Hepatocyte (in vitro differentiated cells): Measurements from ENCODE around the gene NAMPT. TPM values are rescaled to one million over a fixed set of nuclear protein-coding genes. Genes with fewer than 3 reads are reported as not detected.

ENCODE experiments used
- DNase-seq: peaks from one replicate; pipeline ENCODE4 v3.0.0-alpha.2; 2016; ENCODE audit warnings: low spot score
- H2AFZ ChIP-seq: fragments of 200-600 bp; sonication (generic); 2 replicates; pipeline ENCODE4 v1.6.0; 2016; ENCODE audit warnings: antibody characterized with exemption, mild to moderate bottlenecking
- H3K27ac ChIP-seq: fragments of 200-600 bp; sonication (generic); 2 replicates; pipeline ENCODE4 v1.5.1; 2016; ENCODE audit warnings: mild to moderate bottlenecking
- H3K27me3 ChIP-seq: fragments of 200-600 bp; sonication (generic); 2 replicates; pipeline ENCODE4 v1.6.1; 2016
- H3K36me3 ChIP-seq: fragments of 200-600 bp; sonication (generic); replicated peaks from 2 replicates; pipeline ENCODE4 v1.5.1; 2016; ENCODE audit warnings: low read depth; ENCODE audit not compliant: insufficient read depth
- H3K4me1 ChIP-seq: fragments of 200-600 bp; sonication (generic); 2 replicates; pipeline ENCODE4 v1.5.1; 2016; ENCODE audit warnings: mild to moderate bottlenecking, moderate library complexity; ENCODE audit not compliant: insufficient read depth
- H3K4me2 ChIP-seq: fragments of 200-600 bp; sonication (generic); 2 replicates; pipeline ENCODE4 v1.6.0; 2016
- H3K4me3 ChIP-seq: fragments of 200-600 bp; sonication (generic); 2 replicates; pipeline ENCODE4 v1.5.1; 2016; ENCODE audit warnings: mild to moderate bottlenecking
- H3K79me2 ChIP-seq: fragments of 200-600 bp; sonication (generic); 2 replicates; pipeline ENCODE4 v1.6.0; 2017; ENCODE audit warnings: mild to moderate bottlenecking
- H3K9me2 ChIP-seq: fragments of 200-600 bp; sonication (generic); replicated peaks from 2 replicates; pipeline ENCODE4 v1.6.0; 2017; ENCODE audit warnings: mild to moderate bottlenecking; ENCODE audit not compliant: insufficient read depth
- H3K9me3 ChIP-seq: fragments of 200-600 bp; sonication (generic); 2 replicates; pipeline ENCODE4 v1.5.1; 2016; ENCODE audit warnings: low read depth, mild to moderate bottlenecking
- H4K20me1 ChIP-seq: fragments of 200-600 bp; sonication (generic); 2 replicates; pipeline ENCODE4 v1.6.0; 2016; ENCODE audit warnings: mild to moderate bottlenecking; ENCODE audit not compliant: insufficient read depth, poor library complexity, severe bottlenecking
- EZH2 ChIP-seq: fragments of 200-600 bp; sonication (generic); IDR thresholded peaks from 2 replicates; pipeline ENCODE4 v1.6.1; 2016; ENCODE audit warnings: antibody characterized with exemption, mild to moderate bottlenecking, borderline replicate concordance
- EZH2phosphoT487 ChIP-seq: fragments of 200-600 bp; sonication (generic); IDR thresholded peaks from one replicate; pipeline ENCODE4 v1.6.1; 2018; ENCODE audit warnings: antibody characterized with exemption, mild to moderate bottlenecking, low read depth, moderate library complexity; ENCODE audit not compliant: unreplicated experiment, severe bottlenecking
- WGBS: methylation state at CpG from one replicate; pipeline ENCODE4 v1.1.6; 2016; ENCODE audit warnings: low lambda C conversion rate; ENCODE audit errors: missing lambda C conversion rate; 5-methylcytosine and 5-hydroxymethylcytosine counted together
- polyA plus RNA-seq: library from polyadenylated mRNA; unstranded; fragments of >200 nt; fragmentation: Nextera tagmentation; extraction: Ambion mirVana; gene quantifications from 2 replicates; pipeline ENCODE4 v1.2.1, GENCODE V29; 2016
- total RNA-seq: library from RNA; depleted of rRNA; stranded (reverse); fragments of >200 nt; gene quantifications from 2 replicates; pipeline ENCODE4 v1.2.3, GENCODE V29; 2014
- TF ChIP-seq, protein P1 (sequence below): fragments of 200-600 bp; sonication (generic); IDR thresholded peaks from 2 replicates; pipeline ENCODE4 v1.5.1; 2016; ENCODE audit warnings: antibody characterized with exemption, mild to moderate bottlenecking; ENCODE audit not compliant: poor library complexity

Gene NAMPT
- total and polyA plus RNA-seq, 2 experiments from 2014 or later: 71.8 to 299 TPM

DNA sequence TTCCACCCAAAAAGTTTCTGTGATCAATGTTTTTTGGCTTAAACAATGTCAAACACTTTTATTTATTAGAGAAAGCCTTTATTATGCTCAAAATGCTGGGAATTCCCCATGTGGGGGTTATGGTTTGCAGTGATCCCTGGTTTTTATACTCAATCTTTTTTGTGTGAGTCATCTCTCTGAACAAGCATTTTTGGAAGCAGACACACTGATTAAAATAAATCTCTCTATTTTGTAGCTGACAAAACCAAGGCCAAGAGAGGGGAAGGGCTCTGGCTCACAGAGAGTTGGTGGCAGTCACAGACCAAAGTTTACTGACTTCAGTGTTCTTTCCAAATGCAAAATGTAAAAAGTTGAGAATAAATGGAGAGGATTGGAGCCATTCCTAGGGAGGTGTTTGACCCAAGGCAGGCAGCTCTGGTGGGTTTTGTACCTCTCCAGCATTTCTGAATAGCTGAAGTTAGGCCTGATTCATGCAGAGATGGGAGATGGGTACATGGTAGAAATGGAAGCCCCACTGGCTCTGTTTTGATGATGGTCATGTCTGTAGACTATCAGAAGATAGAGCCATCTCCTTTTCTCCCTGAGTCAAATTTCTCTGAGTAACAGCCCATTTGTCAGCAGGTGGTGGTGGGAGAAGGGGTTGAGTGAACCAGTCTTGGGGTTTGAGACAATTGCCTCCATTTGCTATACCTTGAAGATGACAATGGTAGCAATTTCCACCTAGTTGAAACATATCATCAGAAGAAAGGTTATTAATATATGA, 45.4 kb upstream of the NAMPT start:
- DNase-seq: no peak
- Histone ChIP-seq H2AFZ (no peak overlapping the region), H3K4me2 (no peak overlapping the region), H3K27ac (no peak overlapping the region), H3K9me3 (no peaks in the 10 kb centered on the region), H3K36me3 (no peaks in the 10 kb centered on the region), H3K27me3 (no peaks in the 10 kb centered on the region), H4K20me1 (no peaks in the 10 kb centered on the region), H3K79me2 (no peaks in the 10 kb centered on the region), H3K4me1 (no peaks in the 10 kb centered on the region), H3K4me3 (no peak overlapping the region), H3K9me2 (no peaks in the 10 kb centered on the region)
- TF ChIP-seq EZH2 (no peak), EZH2phosphoT487 (no peak)
- TF ChIP-seq, protein P1, sequence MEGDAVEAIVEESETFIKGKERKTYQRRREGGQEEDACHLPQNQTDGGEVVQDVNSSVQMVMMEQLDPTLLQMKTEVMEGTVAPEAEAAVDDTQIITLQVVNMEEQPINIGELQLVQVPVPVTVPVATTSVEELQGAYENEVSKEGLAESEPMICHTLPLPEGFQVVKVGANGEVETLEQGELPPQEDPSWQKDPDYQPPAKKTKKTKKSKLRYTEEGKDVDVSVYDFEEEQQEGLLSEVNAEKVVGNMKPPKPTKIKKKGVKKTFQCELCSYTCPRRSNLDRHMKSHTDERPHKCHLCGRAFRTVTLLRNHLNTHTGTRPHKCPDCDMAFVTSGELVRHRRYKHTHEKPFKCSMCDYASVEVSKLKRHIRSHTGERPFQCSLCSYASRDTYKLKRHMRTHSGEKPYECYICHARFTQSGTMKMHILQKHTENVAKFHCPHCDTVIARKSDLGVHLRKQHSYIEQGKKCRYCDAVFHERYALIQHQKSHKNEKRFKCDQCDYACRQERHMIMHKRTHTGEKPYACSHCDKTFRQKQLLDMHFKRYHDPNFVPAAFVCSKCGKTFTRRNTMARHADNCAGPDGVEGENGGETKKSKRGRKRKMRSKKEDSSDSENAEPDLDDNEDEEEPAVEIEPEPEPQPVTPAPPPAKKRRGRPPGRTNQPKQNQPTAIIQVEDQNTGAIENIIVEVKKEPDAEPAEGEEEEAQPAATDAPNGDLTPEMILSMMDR: no peak

DNA sequence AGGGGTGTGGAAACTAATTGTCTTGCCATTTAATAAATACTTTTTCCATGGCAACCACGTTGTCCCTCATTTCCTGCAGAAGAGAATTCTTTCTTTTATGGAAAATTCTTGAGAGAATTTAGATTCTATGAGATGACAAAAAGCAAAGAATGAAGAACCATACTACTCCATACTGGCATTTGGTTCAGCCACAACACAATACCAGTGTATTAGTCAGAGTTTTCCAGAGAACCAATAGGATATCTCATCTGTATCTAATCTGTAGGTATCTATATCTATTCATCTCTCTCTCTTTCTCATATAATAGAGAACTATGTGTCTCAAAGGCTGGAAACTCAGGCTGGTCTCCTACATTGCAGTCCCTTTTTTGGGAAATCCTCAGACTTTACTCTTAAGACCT, 44.6 kb upstream of the NAMPT start:
- WGBS: 54% methylated on average over 1 of the region's 1 CpG
- Histone ChIP-seq H2AFZ (no peak overlapping the region), H3K27me3 (no peaks in the 10 kb centered on the region), H3K4me1 (no peaks in the 10 kb centered on the region), H3K36me3 (no peaks in the 10 kb centered on the region), H3K4me3 (no peak overlapping the region), H3K9me2 (no peaks in the 10 kb centered on the region), H3K27ac (no peak overlapping the region), H4K20me1 (no peaks in the 10 kb centered on the region), H3K79me2 (no peaks in the 10 kb centered on the region), H3K4me2 (no peak overlapping the region), H3K9me3 (no peaks in the 10 kb centered on the region)
- TF ChIP-seq EZH2 (no peak), EZH2phosphoT487 (no peak)
- TF ChIP-seq, protein P1: no peak
- DNase-seq: no peak

DNA sequence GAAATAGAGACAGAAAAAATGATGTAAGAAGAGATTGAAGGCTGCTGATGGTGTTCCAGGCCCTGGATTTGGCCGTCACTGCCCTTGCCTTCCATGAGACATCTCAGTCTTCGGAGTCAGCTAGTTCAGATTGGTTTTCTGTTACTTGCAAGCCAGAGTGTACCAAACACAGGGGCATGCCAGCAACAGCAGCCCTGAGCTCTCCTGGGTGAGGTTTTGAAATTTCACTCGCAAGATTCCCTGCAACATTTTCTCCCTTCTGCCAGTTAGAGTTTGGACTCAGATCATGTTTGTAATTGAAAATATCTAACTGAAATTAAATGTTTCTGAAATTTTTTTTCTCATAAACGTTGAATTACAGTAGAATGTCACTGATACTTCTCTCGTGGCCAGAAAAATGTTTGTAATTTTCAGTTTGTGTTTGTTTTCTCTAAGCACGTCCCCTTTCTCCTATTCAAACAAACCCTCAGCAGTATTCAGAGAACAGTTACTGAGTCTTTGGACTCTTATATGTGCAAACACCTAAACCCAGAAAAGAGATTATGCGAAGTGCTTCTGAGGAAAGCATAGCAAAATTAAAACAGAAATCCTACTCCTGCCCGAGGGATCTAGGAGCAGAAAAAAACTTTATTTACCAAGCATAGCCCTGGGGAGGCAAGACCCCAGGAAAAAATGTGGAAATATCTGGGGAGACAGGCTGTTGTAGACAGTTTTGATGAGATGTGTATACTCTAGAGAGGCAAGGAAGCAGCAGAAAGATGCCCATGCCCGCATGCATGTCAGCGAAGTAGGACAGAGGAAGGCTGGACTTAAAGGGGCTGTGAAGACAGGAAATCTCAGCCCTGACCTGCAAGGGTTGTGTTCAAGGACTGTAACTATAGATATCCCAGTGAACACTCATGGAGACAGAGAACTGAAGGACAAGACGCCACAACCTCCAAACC, 43.0 kb upstream of the NAMPT start:
- H4K20me1 ChIP-seq: no peaks in the 10 kb centered on the region
- no peaks in the 10 kb centered on the region for H3K4me1 ChIP-seq
- H3K9me3 ChIP-seq: no peaks in the 10 kb centered on the region
- no peak overlapping the region for H3K27ac ChIP-seq
- no peak overlapping the region for H3K4me2 ChIP-seq
- no peak overlapping the region for H2AFZ ChIP-seq
- DNase-seq: no peak
- no peaks in the 10 kb centered on the region for H3K79me2 ChIP-seq
- H3K27me3 ChIP-seq: no peaks in the 10 kb centered on the region
- no peaks in the 10 kb centered on the region for H3K36me3 ChIP-seq
- no peak overlapping the region for H3K4me3 ChIP-seq
- WGBS: 81% methylated on average over 11 of the region's 11 CpGs
- H3K9me2 ChIP-seq: no peaks in the 10 kb centered on the region
- TF ChIP-seq EZH2phosphoT487 (no peak), EZH2 (no peak)
- TF ChIP-seq, protein P1: no peak
